NCI-H1105 (cell line): ENCODE results near the gene SLFNL1.

Experiments
- DNase-seq: peaks from one replicate; lab custom pipeline; 2025; lab: John Stamatoyannopoulos, UW

Gene SLFNL1

GRCh38 chr1:41021526-41022308 lies at the start of gene SLFNL1:
Gene SLFNL1, minus strand, starts transcription at chr1:41021725. Its CDS starts 1,065 bp downstream, at chr1:41020660.
- no peak for DNase-seq

- DNase-seq = no peak
These were observed 35.4 kb upstream of the SLFNL1 start for GRCh38 chr1:41056907-41057306.

GRCh38 chr1:41053316-41053715 lies 31.8 kb upstream of the SLFNL1 start:
- DNase-seq = no peak

GRCh38 chr1:41051022-41051421 lies 29.5 kb upstream of the SLFNL1 start:
- DNase-seq = no peak

- DNase-seq = no peak
These were observed 27.0 kb upstream of the SLFNL1 start for GRCh38 chr1:41048540-41048939.

- no peak for DNase-seq
These were observed 24.8 kb upstream of the SLFNL1 start for GRCh38 chr1:41046347-41046775.

- DNase-seq = no peak
These were observed 24.2 kb upstream of the SLFNL1 start for GRCh38 chr1:41045740-41046139.

- DNase-seq = no peak
These were observed 22.7 kb upstream of the SLFNL1 start for GRCh38 chr1:41044187-41044586.

- no peak for DNase-seq
These were observed 20.2 kb upstream of the SLFNL1 start for GRCh38 chr1:41041614-41042270.

GRCh38 chr1:41038110-41038509 lies 16.6 kb upstream of the SLFNL1 start:
- DNase-seq = no peak

GRCh38 chr1:41037116-41037903 lies 15.8 kb upstream of the SLFNL1 start:
- no peak for DNase-seq

GRCh38 chr1:41033272-41033671 lies 11.7 kb upstream of the SLFNL1 start:
- no peak for DNase-seq

- DNase-seq = no peak
These were observed 10.6 kb upstream of the SLFNL1 start for GRCh38 chr1:41032147-41032546.

- no peak for DNase-seq
These were observed 9.5 kb upstream of the SLFNL1 start for GRCh38 chr1:41030872-41031616.

- no peak for DNase-seq
These were observed 6.6 kb upstream of the SLFNL1 start for GRCh38 chr1:41028034-41028642.

GRCh38 chr1:41025979-41026819 lies 4.7 kb upstream of the SLFNL1 start:
- DNase-seq = no peak

- DNase-seq = no peak
These were observed 3.4 kb upstream of the SLFNL1 start for GRCh38 chr1:41024953-41025352.

GRCh38 chr1:41023279-41023990 lies 1.9 kb upstream of the SLFNL1 start:
- no peak for DNase-seq

GRCh38 chr1:41022424-41022823 lies 899 bp upstream of the SLFNL1 start:
- DNase-seq = no peak

- DNase-seq = no peak
These were observed 871 bp downstream of the SLFNL1 start for GRCh38 chr1:41020654-41021053.
